ENCODE results near the gene CLK4. TPM values are rescaled to one million over a fixed set of nuclear protein-coding genes. Genes with fewer than 3 reads are reported as not detected.

Gene CLK4
- total and polyA plus RNA-seq, 2 of the 8 experiments (the other 6 are each of a cell fraction or from before 2014, with no cell fraction given) = 8.1 to 12.6 TPM

DNA sequence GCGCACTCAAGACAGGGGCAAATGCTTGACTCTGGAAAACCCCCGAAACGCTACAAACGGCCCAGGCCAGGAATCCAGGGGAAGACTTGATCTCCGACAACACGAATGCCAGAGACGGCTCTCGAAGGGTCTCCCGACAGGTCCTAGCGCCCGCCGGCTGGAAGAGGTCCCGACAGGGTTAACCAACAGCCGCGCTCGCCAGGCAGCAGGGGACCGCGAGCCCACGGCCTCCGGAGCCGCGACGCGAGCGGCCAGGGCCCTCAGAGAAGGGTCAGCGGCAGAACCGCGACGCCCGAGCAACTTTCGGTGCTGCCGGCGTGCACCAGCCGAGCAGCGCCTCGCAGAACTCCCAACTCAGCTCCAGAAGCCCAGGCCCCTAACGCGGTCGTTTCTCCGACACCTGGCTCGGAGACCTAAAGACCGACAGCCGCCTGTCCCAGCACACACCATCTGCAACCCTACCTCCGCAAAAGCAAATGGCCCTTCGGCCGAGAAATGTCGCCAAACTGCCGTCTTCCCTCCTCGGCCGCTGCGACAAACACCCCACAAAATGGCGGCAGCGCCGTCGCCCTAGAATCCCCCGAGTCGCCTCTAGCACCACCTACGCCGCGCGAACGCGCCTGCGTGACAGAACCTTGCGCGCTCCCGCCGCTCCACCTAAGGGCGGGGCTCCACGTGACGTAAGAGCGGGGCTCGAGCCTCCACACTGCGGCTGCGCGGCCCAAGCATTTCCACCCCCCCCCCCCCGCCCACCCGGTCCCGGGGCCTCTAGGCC is at the start of gene CLK4 (continued):
- TF ChIP-seq, protein P1, sequence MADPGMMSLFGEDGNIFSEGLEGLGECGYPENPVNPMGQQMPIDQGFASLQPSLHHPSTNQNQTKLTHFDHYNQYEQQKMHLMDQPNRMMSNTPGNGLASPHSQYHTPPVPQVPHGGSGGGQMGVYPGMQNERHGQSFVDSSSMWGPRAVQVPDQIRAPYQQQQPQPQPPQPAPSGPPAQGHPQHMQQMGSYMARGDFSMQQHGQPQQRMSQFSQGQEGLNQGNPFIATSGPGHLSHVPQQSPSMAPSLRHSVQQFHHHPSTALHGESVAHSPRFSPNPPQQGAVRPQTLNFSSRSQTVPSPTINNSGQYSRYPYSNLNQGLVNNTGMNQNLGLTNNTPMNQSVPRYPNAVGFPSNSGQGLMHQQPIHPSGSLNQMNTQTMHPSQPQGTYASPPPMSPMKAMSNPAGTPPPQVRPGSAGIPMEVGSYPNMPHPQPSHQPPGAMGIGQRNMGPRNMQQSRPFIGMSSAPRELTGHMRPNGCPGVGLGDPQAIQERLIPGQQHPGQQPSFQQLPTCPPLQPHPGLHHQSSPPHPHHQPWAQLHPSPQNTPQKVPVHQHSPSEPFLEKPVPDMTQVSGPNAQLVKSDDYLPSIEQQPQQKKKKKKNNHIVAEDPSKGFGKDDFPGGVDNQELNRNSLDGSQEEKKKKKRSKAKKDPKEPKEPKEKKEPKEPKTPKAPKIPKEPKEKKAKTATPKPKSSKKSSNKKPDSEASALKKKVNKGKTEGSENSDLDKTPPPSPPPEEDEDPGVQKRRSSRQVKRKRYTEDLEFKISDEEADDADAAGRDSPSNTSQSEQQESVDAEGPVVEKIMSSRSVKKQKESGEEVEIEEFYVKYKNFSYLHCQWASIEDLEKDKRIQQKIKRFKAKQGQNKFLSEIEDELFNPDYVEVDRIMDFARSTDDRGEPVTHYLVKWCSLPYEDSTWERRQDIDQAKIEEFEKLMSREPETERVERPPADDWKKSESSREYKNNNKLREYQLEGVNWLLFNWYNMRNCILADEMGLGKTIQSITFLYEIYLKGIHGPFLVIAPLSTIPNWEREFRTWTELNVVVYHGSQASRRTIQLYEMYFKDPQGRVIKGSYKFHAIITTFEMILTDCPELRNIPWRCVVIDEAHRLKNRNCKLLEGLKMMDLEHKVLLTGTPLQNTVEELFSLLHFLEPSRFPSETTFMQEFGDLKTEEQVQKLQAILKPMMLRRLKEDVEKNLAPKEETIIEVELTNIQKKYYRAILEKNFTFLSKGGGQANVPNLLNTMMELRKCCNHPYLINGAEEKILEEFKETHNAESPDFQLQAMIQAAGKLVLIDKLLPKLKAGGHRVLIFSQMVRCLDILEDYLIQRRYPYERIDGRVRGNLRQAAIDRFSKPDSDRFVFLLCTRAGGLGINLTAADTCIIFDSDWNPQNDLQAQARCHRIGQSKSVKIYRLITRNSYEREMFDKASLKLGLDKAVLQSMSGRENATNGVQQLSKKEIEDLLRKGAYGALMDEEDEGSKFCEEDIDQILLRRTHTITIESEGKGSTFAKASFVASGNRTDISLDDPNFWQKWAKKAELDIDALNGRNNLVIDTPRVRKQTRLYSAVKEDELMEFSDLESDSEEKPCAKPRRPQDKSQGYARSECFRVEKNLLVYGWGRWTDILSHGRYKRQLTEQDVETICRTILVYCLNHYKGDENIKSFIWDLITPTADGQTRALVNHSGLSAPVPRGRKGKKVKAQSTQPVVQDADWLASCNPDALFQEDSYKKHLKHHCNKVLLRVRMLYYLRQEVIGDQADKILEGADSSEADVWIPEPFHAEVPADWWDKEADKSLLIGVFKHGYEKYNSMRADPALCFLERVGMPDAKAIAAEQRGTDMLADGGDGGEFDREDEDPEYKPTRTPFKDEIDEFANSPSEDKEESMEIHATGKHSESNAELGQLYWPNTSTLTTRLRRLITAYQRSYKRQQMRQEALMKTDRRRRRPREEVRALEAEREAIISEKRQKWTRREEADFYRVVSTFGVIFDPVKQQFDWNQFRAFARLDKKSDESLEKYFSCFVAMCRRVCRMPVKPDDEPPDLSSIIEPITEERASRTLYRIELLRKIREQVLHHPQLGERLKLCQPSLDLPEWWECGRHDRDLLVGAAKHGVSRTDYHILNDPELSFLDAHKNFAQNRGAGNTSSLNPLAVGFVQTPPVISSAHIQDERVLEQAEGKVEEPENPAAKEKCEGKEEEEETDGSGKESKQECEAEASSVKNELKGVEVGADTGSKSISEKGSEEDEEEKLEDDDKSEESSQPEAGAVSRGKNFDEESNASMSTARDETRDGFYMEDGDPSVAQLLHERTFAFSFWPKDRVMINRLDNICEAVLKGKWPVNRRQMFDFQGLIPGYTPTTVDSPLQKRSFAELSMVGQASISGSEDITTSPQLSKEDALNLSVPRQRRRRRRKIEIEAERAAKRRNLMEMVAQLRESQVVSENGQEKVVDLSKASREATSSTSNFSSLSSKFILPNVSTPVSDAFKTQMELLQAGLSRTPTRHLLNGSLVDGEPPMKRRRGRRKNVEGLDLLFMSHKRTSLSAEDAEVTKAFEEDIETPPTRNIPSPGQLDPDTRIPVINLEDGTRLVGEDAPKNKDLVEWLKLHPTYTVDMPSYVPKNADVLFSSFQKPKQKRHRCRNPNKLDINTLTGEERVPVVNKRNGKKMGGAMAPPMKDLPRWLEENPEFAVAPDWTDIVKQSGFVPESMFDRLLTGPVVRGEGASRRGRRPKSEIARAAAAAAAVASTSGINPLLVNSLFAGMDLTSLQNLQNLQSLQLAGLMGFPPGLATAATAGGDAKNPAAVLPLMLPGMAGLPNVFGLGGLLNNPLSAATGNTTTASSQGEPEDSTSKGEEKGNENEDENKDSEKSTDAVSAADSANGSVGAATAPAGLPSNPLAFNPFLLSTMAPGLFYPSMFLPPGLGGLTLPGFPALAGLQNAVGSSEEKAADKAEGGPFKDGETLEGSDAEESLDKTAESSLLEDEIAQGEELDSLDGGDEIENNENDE (IDR thresholded peaks at IDR 0.05; ENCODE audit: insufficient replicate concordance, low read length) = no peak
- TF ChIP-seq TAF7 (optimal IDR thresholded peaks at IDR 0.05; ENCODE audit: borderline replicate concordance, low read depth, low read length) (no peak), KDM4A (IDR thresholded peaks at IDR 0.05; ENCODE audit: low read depth, low read length, severe bottlenecking) (peak; percentile 81), ZNF274 (IDR thresholded peaks at IDR 0.05; ENCODE audit: borderline replicate concordance, extremely low read depth, low read length) (no peak), EZH2 (IDR thresholded peaks at IDR 0.05; ENCODE audit: low read depth, low read length, severe bottlenecking) (no peak), SP2 (IDR thresholded peaks at IDR 0.05; ENCODE audit: low read length) (no peak)
- TF ChIP-seq, protein P2, sequence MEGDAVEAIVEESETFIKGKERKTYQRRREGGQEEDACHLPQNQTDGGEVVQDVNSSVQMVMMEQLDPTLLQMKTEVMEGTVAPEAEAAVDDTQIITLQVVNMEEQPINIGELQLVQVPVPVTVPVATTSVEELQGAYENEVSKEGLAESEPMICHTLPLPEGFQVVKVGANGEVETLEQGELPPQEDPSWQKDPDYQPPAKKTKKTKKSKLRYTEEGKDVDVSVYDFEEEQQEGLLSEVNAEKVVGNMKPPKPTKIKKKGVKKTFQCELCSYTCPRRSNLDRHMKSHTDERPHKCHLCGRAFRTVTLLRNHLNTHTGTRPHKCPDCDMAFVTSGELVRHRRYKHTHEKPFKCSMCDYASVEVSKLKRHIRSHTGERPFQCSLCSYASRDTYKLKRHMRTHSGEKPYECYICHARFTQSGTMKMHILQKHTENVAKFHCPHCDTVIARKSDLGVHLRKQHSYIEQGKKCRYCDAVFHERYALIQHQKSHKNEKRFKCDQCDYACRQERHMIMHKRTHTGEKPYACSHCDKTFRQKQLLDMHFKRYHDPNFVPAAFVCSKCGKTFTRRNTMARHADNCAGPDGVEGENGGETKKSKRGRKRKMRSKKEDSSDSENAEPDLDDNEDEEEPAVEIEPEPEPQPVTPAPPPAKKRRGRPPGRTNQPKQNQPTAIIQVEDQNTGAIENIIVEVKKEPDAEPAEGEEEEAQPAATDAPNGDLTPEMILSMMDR (IDR thresholded peaks at IDR 0.05; ENCODE audit: control extremely low read depth in 1 of 3, insufficient read depth in 1 of 3, low read depth in 1 of 3, low read length in 3 of 3) = no peak

Data from H1 (cell line).